Fibroblast of peridontal ligament (primary cell): Measurements from ENCODE around the gene SUSD3.

Source experiments
- DNase-seq: peaks from one replicate; pipeline ENCODE4 v3.0.0-alpha.2; 2010; ENCODE audit errors: extremely low read depth

The SUSD3 gene

GRCh38 chr9:93052791-93053540, 5.5 kb upstream of the SUSD3 start:
- no peak for DNase-seq

- DNase-seq = no peak
These were observed 4.6 kb upstream of the SUSD3 start for GRCh38 chr9:93053781-93054331.

GRCh38 chr9:93054758-93055704, 3.5 kb upstream of the SUSD3 start:
- no peak for DNase-seq

- DNase-seq = no peak
These were observed 1.3 kb upstream of the SUSD3 start for GRCh38 chr9:93057042-93057702.

- no peak for DNase-seq
These were observed 672 bp upstream of the SUSD3 start for GRCh38 chr9:93057703-93058354.

- no peak for DNase-seq
These were observed 662 bp downstream of the SUSD3 start for GRCh38 chr9:93059011-93059714.

GRCh38 chr9:93059715-93060578, 1.4 kb downstream of the SUSD3 start:
- DNase-seq = no peak

GRCh38 chr9:93060746-93061259, 2.3 kb downstream of the SUSD3 start:
- peak; percentile 27 for DNase-seq

- no peak for DNase-seq
These were observed 2.8 kb downstream of the SUSD3 start for GRCh38 chr9:93061260-93061751.

GRCh38 chr9:93061791-93062763, 3.6 kb downstream of the SUSD3 start:
- DNase-seq = no peak

- no peak for DNase-seq
These were observed 6.1 kb downstream of the SUSD3 start for GRCh38 chr9:93064392-93065134.

GRCh38 chr9:93065135-93065720, 6.7 kb downstream of the SUSD3 start:
- no peak for DNase-seq

GRCh38 chr9:93066978-93067603, 8.6 kb downstream of the SUSD3 start:
- DNase-seq = no peak

- DNase-seq = no peak
These were observed 10.5 kb downstream of the SUSD3 start for GRCh38 chr9:93068956-93069355.

- peak; percentile 13 for DNase-seq
These were observed 13.0 kb downstream of the SUSD3 start for GRCh38 chr9:93071464-93071863.

GRCh38 chr9:93072383-93072795, 13.9 kb downstream of the SUSD3 start:
- peak; percentile 67 for DNase-seq
